ENCODE results near the gene TGFB2.

The TGFB2 gene

DNA sequence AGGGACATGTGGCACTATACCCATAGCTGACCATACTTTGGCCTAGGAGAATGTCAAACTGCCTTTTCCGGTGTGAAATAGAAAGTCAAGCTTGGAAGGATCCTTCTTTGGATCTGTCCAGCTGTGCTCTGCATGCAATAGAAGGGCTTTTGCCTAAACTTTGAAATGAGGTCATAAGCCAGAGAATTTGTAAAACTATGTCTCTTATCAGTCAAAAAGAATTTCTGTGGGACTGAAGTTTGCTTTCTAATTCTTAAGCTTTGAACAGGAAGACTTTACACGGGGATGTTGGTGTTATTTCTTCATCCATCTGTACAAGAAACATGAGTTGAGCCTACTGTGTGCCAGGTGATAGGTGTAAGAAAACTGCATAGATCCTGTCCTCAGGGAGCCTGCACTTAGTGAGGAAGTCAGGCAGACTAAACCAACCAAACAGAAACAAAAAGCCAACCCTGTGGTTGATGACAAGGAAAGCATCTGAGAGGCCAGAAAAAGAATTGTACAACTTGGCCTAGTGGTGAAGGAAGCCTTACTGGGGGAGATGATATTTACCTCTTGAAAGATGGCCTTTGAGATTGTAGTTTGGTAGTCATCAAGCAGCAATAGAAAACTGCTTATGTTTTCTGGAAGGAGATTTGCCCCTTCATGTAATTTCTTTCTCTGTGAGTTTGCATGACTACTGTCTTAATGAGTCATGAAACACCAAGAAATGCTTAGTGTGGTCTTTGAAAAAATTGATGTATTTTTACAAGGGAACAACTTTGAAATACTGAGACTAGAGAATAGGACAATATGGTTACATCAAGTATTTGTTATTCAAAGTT lies 24.8 kb downstream of the TGFB2 start:
- in situ Hi-C loops (cut with HindIII; ENCODE audit: low sequenced_read_pairs): loop anchor here (5.0 kb wide), 1 partner anchor 32 kb away; no protein-coding TSS in a partner anchor
- H3K4me3 ChIP-seq (ENCODE audit: low read depth, low read length): no peak overlapping the region
- no peak for DNase-seq (ENCODE audit: low read depth)
- TF ChIP-seq, protein P1, sequence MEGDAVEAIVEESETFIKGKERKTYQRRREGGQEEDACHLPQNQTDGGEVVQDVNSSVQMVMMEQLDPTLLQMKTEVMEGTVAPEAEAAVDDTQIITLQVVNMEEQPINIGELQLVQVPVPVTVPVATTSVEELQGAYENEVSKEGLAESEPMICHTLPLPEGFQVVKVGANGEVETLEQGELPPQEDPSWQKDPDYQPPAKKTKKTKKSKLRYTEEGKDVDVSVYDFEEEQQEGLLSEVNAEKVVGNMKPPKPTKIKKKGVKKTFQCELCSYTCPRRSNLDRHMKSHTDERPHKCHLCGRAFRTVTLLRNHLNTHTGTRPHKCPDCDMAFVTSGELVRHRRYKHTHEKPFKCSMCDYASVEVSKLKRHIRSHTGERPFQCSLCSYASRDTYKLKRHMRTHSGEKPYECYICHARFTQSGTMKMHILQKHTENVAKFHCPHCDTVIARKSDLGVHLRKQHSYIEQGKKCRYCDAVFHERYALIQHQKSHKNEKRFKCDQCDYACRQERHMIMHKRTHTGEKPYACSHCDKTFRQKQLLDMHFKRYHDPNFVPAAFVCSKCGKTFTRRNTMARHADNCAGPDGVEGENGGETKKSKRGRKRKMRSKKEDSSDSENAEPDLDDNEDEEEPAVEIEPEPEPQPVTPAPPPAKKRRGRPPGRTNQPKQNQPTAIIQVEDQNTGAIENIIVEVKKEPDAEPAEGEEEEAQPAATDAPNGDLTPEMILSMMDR (IDR thresholded peaks at IDR 0.05; ENCODE audit: low read depth, low read length, missing control alignments): no peak

DNA sequence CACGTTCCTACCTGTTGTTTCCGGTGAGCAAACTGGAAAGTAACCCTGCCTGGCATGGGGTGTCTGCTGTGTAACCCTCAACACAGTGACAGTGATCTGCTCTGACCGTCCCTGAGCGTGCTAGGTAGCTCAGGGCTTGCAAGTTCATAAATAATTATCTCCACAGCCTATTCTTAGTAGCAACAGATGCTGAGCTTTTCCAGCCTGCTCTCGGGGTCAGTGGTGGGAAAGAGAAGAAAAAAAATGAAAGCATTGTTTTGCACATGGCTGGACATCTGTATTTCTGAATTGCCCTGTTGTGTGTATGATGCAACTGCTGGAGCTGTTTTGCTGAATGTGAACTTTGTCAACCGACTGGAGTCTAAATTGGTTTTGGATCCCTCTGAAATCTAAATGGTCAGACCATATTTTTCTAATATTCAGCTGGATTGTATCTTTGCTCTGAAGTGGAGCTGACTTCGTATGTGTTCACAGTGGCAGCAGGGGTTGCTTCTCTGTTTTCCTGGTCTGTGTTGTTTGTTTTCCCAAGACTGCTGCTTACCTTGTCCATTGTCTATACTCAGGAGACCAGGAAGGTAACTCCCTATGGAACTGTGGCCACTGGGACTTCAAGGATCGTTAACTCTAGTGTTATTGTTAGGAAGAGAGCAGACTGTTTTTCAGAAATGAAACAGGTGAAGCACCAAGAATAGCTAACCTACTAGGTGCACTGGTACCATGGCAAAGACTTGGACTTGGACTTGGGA lies 27.0 kb downstream of the TGFB2 start:
- in situ Hi-C loops (cut with HindIII; ENCODE audit: low sequenced_read_pairs): no loop called here
- DNase-seq (ENCODE audit: low read depth): peak; percentile 61
- TF ChIP-seq, protein P1 (IDR thresholded peaks at IDR 0.05; ENCODE audit: low read depth, low read length, missing control alignments): no peak
- no peak overlapping the region for H3K4me3 ChIP-seq (ENCODE audit: low read depth, low read length)

DNA sequence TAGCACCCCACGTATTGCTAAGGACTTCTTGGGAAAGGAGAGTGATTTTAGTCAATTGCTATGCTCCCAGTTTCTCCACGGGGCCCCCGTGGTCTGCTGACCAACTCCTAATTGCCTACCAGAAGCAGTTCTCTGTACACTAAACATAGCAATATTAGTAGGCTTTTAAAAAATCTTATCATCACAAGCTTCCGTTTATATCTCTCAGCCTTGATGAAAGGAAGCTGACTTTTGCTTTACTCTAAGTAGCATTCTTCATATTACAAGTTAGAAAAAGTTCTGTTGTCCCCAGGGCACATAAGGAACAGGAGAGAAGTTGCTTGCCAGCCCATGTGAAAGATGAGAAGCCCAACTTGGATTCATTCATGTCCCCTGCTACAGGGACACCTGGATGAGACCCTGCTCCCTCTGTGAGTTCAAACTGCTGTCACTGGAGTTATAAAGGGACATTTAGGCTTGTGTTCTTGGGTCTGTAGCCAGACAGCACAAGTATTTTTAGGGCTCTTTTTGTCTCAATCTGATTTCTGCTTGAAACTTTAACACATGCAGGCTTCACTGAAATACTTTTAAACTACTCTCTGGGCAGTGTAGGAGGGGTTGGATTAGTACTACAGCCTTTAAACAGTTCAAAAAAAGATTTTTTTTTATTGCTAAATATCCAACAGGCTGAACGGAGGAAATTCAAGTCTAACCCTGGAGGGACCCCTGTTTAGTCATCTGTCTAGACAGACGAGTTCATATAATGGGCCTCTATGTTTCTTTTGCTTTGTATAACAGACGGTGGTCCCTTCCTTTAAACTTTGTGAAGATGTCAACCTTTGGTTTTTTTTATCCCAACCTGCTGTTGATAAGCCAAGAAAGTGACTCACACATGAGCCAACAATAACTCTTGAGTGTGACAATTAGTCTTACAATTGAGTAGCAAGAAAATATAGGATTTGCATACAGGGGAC lies 29.5 kb downstream of the TGFB2 start:
- in situ Hi-C loops (cut with HindIII; ENCODE audit: low sequenced_read_pairs): no loop called here
- no peak overlapping the region for H3K4me3 ChIP-seq (ENCODE audit: low read depth, low read length)
- TF ChIP-seq, protein P1 (IDR thresholded peaks at IDR 0.05; ENCODE audit: low read depth, low read length, missing control alignments): no peak
- DNase-seq (ENCODE audit: low read depth): no peak

DNA sequence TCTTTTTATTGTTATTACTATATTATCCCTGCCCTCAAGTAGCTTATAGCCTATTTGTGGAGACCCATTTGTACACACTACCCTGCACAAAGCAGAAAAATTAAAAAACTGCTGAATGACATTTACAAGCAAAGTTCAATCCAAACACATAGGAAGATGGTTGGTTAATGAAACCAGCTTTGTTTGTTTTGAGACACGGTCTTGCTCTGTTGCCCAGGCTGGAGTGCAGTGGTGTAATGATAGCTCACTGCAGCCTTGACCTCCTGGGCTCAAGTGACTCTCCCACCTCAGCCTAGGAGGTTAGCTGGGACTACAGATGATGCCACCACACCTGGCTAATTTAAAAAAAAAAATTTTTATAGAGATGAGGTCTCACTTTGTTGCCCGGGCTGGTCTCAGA lies 31.6 kb downstream of the TGFB2 start:
- in situ Hi-C loops (cut with HindIII; ENCODE audit: low sequenced_read_pairs): no loop called here
- no peak for DNase-seq (ENCODE audit: low read depth)
- H3K4me3 ChIP-seq (ENCODE audit: low read depth, low read length): no peak overlapping the region
- TF ChIP-seq, protein P1 (IDR thresholded peaks at IDR 0.05; ENCODE audit: low read depth, low read length, missing control alignments): no peak

DNA sequence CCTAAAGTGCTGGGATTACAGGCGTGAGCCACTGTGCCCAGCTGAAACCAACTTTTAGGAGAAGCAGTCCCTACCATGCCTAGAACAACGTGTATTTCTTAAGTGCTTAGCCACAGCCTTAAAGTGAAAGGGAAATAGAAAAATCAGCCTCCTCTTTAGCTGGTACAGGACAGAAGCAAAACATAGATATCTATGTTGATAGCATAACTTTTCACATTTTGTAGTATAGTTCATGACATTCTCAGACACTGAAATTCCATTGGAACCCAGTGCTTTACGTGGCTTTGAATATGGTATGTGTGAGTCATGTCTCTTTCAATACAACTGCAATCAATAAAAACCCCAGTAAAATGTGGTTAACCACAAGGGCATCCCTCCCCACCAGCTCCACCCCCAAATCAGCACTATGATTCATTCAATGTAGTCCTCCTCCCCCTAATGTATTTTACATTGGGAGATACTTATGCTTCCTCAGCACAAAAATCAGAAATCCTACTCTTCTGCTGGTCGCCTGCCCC lies 32.1 kb downstream of the TGFB2 start:
- in situ Hi-C loops (cut with HindIII; ENCODE audit: low sequenced_read_pairs): no loop called here
- TF ChIP-seq, protein P1 (IDR thresholded peaks at IDR 0.05; ENCODE audit: low read depth, low read length, missing control alignments): no peak
- H3K4me3 ChIP-seq (ENCODE audit: low read depth, low read length): no peak overlapping the region
- peak; percentile 97 for DNase-seq (ENCODE audit: low read depth)
